ENCODE measurements around the gene DCTPP1.

DNA sequence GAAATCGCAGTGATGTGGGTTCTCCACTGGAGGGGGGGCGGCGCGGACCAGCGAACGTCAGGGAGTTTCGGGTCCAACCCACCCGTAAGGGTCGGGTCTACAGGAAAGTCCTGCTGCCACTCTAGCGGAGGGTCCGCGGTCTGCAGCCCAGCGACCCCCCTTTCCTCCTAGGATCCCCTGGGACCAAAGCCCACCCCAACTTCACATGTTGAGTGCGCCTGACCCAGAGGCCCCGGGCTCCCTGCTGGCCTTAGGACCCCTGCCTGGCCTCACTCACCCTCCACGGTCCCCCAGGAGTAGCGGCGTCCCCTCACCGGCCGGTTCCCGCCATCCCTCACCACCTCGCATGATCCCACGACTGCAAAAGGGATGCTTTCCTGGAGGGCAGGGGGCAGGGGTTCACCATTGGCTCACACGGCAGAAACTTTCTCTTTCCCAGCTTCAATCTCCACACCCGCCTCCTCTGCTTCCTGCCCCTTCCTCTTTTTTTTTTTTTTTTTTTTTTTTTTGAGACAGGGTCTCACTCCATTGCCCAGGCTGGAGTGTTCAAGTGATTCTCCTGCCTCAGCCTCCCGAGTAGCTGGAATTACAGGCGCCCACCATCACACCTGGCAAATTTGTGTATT, 50.6 kb downstream of the DCTPP1 start:
- TF ChIP-seq, protein P1, sequence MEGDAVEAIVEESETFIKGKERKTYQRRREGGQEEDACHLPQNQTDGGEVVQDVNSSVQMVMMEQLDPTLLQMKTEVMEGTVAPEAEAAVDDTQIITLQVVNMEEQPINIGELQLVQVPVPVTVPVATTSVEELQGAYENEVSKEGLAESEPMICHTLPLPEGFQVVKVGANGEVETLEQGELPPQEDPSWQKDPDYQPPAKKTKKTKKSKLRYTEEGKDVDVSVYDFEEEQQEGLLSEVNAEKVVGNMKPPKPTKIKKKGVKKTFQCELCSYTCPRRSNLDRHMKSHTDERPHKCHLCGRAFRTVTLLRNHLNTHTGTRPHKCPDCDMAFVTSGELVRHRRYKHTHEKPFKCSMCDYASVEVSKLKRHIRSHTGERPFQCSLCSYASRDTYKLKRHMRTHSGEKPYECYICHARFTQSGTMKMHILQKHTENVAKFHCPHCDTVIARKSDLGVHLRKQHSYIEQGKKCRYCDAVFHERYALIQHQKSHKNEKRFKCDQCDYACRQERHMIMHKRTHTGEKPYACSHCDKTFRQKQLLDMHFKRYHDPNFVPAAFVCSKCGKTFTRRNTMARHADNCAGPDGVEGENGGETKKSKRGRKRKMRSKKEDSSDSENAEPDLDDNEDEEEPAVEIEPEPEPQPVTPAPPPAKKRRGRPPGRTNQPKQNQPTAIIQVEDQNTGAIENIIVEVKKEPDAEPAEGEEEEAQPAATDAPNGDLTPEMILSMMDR (conservative IDR thresholded peaks at IDR 0.05 in 1 of 2, IDR thresholded peaks at IDR 0.05 in 1 of 2; ENCODE audit: extremely low read depth in 1 of 2, insufficient read depth in 1 of 2, low read depth in 1 of 2, low read length in 2 of 2) = peak in 1 of 2 donors; percentile 5
- no peak for TF ChIP-seq EZH2 (IDR thresholded peaks at IDR 0.05; ENCODE audit: borderline replicate concordance, low read length)
